ENCODE measurements around the gene TTYH2.
"Not testable (repeated sequence)": the region's sequence is repeated elsewhere in the genome, so short reads cannot be mapped to it uniquely, and the experiment has no call there.

The TTYH2 gene

DNA sequence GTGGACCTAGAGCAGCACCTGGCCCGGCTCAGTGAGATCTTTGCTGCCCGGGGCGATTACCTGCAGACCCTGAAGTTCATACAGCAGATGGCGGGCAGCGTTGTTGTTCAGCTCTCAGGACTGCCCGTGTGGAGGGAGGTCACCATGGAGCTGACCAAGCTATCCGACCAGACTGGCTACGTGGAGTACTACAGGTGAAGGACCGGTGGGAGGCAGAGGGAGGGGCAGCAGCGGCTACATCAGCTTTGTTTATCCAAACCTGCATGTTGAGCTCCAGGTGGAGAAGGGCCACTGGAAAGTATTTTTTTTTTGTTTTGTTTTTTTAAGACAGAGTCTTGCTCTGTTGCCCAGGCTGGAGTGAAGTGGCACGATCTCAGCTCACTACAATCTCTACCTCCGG is 23.9 kb downstream of the TTYH2 start:
- DNase-seq (ENCODE audit: low read depth): no peak

DNA sequence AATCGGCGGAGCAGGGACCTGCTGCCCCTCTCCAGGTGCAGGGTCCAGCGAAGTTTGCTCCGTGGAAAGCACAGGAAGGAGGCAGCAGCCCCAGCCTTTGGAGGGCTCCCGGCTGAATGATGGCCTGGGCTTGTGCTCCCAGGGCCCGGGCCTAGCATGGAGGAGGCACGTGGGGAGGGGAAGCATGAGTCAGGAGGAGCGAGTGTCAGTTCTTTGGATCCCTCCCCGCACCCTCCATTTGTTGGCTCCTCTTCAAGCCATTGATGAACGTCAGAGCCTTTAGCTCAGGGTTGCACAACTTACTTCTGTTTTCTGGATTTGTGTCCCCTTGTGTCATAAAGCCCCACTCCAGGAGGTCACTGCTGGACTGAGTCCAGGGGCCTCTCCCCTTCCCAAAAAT is 25.8 kb downstream of the TTYH2 start:
- DNase-seq (ENCODE audit: low read depth): no peak

GRCh38 chr17:74240618-74241205 is 27.3 kb downstream of the TTYH2 start:
- DNase-seq (ENCODE audit: low read depth): no peak

DNA sequence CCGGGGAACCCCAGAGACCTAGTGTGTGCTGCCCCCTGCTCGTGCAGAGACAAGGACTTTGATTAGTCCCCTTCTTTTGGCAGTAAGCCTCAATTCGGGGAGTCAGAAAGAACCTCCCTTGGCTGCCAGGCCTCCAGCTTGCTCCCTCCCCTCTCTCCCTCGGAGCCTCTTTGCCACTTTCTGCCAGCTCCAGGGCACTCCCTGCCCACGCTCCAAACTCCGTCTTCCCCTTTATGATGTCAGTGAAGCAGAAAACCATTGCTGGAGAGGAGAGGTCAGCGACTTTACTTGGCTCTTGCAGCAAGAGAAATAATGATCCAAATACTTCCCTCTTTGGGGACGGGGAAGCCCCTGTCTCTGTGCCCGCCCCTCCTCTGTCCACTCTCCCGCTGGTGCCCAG is 28.1 kb downstream of the TTYH2 start:
- no peak for DNase-seq (ENCODE audit: low read depth)

DNA sequence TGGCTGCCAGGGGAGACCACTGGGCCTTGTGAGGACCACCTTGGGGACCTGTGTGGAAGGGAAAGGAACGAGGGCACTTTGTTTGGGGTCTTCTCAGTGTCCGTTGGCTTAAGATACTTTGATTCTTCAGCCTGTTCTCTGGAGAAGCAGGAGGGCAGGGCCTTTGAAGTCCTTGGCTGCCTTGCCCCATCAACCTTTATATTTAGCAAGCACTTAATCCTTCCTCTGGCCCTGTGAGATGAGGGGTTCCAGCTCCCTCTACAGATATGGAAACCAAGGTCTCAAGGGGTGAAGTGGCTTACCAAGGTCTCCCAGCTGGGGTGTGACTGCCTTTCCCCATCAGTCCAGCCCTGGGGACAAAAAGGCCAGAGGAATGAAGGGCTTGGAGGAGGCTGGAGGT is 28.5 kb downstream of the TTYH2 start:
- no peak for DNase-seq (ENCODE audit: low read depth)

- DNase-seq (ENCODE audit: low read depth): no peak
Measured at GRCh38 chr17:74243013-74243755, 29.8 kb downstream of the TTYH2 start.

DNA sequence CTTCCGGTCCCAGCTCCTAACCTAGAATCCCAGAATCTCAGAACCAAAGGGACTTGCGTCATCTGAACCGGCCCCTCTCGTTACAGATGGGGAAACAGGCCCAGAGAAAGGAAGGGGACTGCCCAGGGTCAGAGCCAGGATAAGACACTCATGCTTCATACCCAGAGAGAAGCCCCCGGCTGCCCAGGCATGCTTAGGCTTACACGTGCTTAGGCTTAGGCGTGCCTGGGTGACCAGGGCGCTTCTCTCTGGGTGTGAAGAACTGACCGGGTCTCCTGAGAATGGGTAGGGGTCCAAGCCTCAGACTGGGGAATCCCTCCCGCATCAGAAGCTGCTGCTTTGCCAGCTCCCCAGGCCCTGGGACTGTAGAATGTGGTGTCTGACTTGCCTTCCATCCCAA is 30.8 kb downstream of the TTYH2 start:
- no peak for DNase-seq (ENCODE audit: low read depth)

DNA sequence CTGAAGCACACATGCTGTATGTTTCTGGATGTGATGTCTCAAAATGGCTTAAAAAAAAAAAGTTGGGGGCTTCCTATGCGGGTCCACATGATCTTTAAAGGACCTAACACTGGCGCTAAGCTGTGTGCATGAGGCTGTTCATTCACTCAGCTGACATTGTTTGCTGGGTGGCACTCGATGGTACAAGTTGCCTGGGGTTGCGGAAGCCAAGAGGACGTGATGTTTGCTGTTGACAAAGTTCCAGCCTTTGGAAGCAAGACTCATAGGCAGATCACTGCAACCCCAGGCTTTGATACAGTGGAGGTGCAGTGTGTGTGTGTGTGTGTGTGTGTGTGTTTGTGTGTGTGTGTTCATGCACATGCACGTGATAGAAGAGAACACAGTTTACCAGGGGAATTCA is 31.2 kb downstream of the TTYH2 start:
- no peak for DNase-seq (ENCODE audit: low read depth)

- DNase-seq (ENCODE audit: low read depth): no peak
Measured at GRCh38 chr17:74245145-74245831, 31.9 kb downstream of the TTYH2 start.

DNA sequence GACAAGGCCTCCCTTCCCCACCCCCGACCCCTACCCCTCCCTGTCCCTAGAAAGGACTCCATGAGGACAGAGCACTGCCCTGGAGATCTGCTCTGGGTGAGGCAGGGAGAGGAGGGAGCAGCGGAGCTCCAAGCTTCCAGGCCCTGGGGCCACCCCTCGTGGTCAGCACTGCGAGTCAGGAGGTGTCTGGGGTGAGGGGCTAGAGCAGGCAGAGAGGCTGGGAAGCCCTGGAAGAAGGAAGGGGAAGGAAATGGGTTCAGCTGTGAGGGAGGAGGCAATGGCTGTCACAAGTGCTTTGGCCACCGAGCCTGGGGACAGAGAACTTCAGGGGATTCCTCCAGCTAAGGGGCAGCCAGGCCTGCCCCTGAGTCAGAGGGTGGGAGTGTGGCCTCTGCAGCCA is 32.5 kb downstream of the TTYH2 start:
- DNase-seq (ENCODE audit: low read depth): no peak

GRCh38 chr17:74249590-74250270 is 36.4 kb downstream of the TTYH2 start:
- no peak for DNase-seq (ENCODE audit: low read depth)

GRCh38 chr17:74250324-74250995 is 37.1 kb downstream of the TTYH2 start:
- DNase-seq (ENCODE audit: low read depth): no peak

GRCh38 chr17:74251051-74251450 is 37.7 kb downstream of the TTYH2 start:
- no peak for DNase-seq (ENCODE audit: low read depth)

DNA sequence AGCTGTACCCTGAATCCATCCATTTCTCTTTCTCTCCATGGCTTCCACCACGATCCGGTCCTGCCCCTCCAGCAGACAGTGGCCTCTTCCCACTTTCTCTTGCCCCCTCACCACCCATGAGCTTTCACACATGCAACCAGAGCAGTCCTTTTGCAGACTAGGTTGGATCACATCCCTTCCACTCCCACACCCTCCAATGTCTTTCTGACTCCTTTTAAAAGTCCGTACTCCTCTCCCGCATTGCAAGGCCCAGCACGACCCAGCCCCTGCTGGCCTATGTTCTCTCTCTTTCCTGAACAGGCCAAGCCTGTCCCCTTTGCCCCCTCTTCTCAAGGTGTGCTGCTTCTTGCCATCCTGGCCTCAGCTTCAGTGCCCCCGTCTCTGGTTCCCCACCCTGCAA is 38.2 kb downstream of the TTYH2 start:
- DNase-seq (ENCODE audit: low read depth): no peak

GRCh38 chr17:74252211-74252610 is 38.8 kb downstream of the TTYH2 start:
- no peak for DNase-seq (ENCODE audit: low read depth)

- DNase-seq (ENCODE audit: low read depth): no peak
Measured at GRCh38 chr17:74253036-74253435, 39.7 kb downstream of the TTYH2 start.

GRCh38 chr17:74257311-74257710 is 43.9 kb downstream of the TTYH2 start:
- DNase-seq (ENCODE audit: low read depth): no peak

DNA sequence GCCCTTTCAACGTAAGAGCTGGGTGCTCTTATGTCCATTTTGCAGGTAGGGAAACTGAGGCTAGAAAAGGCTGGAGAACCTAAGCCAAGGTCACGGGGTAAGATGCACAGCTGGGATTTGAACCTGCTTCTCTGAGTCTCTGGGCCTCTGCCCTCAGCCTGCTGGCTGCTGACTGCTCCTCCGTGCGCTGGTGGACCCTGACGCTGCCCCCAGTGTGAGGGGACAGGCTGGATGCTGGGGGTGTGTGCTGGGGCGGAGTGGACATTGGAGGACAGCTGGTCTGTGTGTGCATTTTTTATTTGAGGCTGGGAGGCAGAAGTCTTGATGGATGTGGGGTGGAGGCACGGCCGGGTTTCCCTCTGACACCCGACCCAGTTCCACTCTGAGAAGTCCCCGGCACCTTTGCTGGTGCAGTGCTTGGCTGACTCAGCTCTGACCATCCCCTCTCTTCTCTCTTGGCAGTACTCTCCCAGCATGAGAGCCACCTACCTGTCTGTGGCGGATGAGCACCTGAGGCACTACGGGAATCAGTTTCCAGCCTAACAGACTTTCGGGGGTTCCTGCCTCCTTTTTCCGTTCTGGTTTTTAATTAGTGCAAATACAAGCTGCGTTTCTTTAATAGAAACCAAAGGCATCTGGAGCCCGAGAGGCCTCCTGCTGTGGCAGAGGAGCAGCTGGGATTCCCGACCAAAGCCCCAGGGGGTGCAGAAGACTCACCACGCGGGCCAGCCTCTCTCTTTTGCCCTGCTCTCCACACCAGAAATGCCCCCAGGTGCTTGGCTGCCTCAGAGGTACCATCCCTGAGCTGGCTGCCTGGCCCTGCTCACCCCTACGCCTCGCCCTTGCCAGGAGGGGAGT is 46.5 kb downstream of the TTYH2 start:
- DNase-seq (ENCODE audit: low read depth): no peak

- DNase-seq (ENCODE audit: low read depth): no peak
Measured at GRCh38 chr17:74260525-74260850, 47.1 kb downstream of the TTYH2 start.

GRCh38 chr17:74262601-74263000 is 49.2 kb downstream of the TTYH2 start:
- DNase-seq (ENCODE audit: low read depth): no peak

GRCh38 chr17:74267054-74267453 is 53.7 kb downstream of the TTYH2 start:
- not testable (repeated sequence) for DNase-seq (ENCODE audit: low read depth)

- no peak for DNase-seq (ENCODE audit: low read depth)
Measured at GRCh38 chr17:74267579-74267978, 54.2 kb downstream of the TTYH2 start.
